ENCODE results near the gene CARS2. TPM values are rescaled to one million over a fixed set of nuclear protein-coding genes. Genes with fewer than 3 reads are reported as not detected.
"Not testable (repeated sequence)": the region's sequence is repeated elsewhere in the genome, so short reads cannot be mapped to it uniquely, and the experiment has no call there.

The CARS2 gene
- total and polyA plus RNA-seq, 3 experiments from 2014 or later, result 39.2 to 84.9 (median 84.5) TPM

DNA sequence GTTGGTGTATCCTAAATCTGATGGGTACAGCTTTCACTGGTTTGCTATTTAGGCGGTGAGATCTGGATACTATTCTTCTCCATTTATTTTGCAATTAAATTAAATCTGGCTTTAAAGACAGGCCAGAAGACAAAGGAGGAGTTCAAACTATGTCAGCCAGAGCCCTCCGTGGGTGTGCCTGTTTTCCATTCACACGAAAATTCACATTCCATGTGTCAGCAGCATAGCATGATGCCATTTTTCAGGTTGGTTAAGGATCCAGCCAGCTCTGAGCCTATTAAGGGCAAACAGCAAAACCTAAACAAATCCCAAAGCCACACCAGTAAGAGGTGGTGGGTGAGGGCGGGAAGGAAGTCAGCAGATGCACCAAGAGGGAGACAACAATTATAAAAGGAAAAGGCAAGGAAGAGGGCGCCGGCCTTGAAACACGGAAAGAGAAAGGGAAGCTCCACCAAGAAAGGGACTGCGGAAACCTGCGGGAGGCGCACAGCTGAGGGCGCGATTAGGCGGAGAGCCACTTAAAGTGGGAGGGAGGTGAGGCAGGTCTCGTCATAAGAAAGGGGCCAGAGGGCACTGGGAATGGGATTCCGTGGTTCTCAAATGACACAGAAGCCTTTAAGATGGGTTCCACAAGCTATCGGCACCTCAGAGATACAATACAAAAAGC lies 43.0 kb downstream of the CARS2 start:
- Mint-ChIP-seq H3K4me1 (peaks cover 15 to 24% (median 23%) of the 10 kb centered on the region in 3 donors), H3K36me3 (peaks cover 20 to 85% (median 38%) of the 10 kb centered on the region in 3 donors), H3K9me3 (no peaks in the 10 kb centered on the region), H3K4me3 (no peak overlapping the region), H3K27ac (peak overlapping the region in 1 of 8 donors; percentile 57), H3K27me3 (no peaks in the 10 kb centered on the region)
- POLR2A ChIA-PET, result no interaction called here
- peaks cover 5% of the 10 kb centered on the region for H3K4me1 ChIP-seq (ENCODE audit: insufficient read depth, low read length)
- H3K27ac ChIP-seq (ENCODE audit: low read depth, low read length), result no peak overlapping the region
- CTCF ChIA-PET, result interaction anchor here (1.0 to 1.3 kb wide), 2 partner anchors 21 to 155 kb away, joined by 3 read pairs; no protein-coding TSS in a partner anchor
- DNase-seq, result no peak
- no peaks in the 10 kb centered on the region for H3K27me3 ChIP-seq (ENCODE audit: insufficient read depth, low read length, poor library complexity, severe bottlenecking)
- peaks cover 23% of the 10 kb centered on the region for H3K36me3 ChIP-seq (ENCODE audit: insufficient read depth, low read length)
- no peaks in the 10 kb centered on the region for H3K9me3 ChIP-seq (ENCODE audit: low read length)
- H3K4me3 ChIP-seq (ENCODE audit: low read length), result no peak overlapping the region

DNA sequence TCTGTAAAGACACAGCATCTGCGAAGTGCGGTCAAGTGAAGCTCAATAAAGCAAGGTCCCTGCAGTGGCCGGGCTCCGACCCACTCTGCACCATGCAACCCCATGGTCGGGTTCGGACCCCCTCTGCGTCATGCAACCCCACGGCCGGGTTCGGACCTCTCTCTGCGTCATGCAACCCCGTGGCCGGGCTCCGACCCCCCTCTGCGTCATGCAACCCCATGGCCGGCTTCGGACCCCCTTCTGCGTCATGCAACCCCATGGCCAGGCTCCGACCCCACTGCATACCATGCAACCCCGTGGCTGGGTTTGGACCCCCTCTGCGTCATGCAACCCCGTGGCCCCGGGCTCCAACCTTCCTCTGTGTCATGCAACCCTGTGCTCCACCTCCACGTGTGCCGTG lies 43.8 kb downstream of the CARS2 start:
- Histone ChIP-seq H3K27me3 (ENCODE audit: insufficient read depth, low read length, poor library complexity, severe bottlenecking) (no peaks in the 10 kb centered on the region), H3K36me3 (ENCODE audit: insufficient read depth, low read length) (peaks cover 23% of the 10 kb centered on the region), H3K9me3 (ENCODE audit: low read length) (no peaks in the 10 kb centered on the region), H3K4me3 (ENCODE audit: low read length) (no peak overlapping the region), H3K4me1 (ENCODE audit: insufficient read depth, low read length) (peaks cover 8% of the 10 kb centered on the region), H3K27ac (ENCODE audit: low read depth, low read length) (no peak overlapping the region)
- ChIA-PET POLR2A (no interaction called here), CTCF (no interaction called here)
- Mint-ChIP-seq H3K36me3 (peaks cover 20 to 80% (median 35%) of the 10 kb centered on the region in 3 donors), H3K27ac (no peak overlapping the region), H3K4me1 (peaks cover 22 to 32% (median 31%) of the 10 kb centered on the region in 3 donors), H3K9me3 (no peaks in the 10 kb centered on the region), H3K27me3 (no peaks in the 10 kb centered on the region), H3K4me3 (no peak overlapping the region)
- no peak for DNase-seq

DNA sequence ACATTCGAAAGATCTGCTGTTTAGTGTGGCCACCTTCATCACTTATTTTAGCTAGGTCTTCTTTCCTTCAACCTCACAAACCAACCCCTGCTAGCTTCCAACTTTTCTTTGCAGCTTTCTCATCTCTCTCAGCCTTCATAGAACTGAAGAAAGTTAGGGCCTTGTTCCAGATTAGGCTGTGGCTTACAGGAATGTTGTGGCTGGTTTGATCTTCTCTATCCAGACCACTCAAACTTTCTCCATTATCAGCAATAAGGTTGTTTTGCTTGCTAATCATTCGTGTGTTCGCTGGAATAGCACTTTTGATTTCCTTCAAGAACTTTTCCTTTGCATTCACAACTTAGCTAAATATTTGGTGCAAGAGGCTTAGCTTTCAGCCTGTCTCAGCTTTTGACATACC lies 44.7 kb downstream of the CARS2 start:
- CTCF ChIA-PET, result interaction anchor here (0.7 to 1.0 kb wide), 2 partner anchors 22 to 157 kb away, joined by 3 to 4 read pairs; no protein-coding TSS in a partner anchor
- H3K36me3 ChIP-seq (ENCODE audit: insufficient read depth, low read length), result peaks cover 22% of the 10 kb centered on the region
- H3K36me3 Mint-ChIP-seq, result peaks cover 20 to 74% (median 31%) of the 10 kb centered on the region in 3 donors

GRCh38 chr13:110658218-110658911 lies 47.6 kb downstream of the CARS2 start:
- H3K36me3 ChIP-seq (ENCODE audit: insufficient read depth, low read length); H3K27ac ChIP-seq (ENCODE audit: low read depth, low read length); H3K9me3 Mint-ChIP-seq; POLR2A ChIA-PET; CTCF ChIA-PET; H3K4me1 ChIP-seq (ENCODE audit: insufficient read depth, low read length); H3K9me3 ChIP-seq (ENCODE audit: low read length); H3K4me3 ChIP-seq (ENCODE audit: low read length); H3K27me3 Mint-ChIP-seq; H3K27me3 ChIP-seq (ENCODE audit: insufficient read depth, low read length, poor library complexity, severe bottlenecking): not testable (repeated sequence)
- H3K4me3 Mint-ChIP-seq, result peak overlapping the region in 4 of 7 donors; percentile 7 to 53 (median 14)
- peak in 2 of 5 donors; percentile 13 to 14 for DNase-seq
- H3K36me3 Mint-ChIP-seq, result peaks cover 20 to 69% (median 27%) of the 10 kb centered on the region in 3 donors
- H3K27ac Mint-ChIP-seq, result peak overlapping the region; percentile 2 to 83 (median 72)
- H3K4me1 Mint-ChIP-seq, result peaks cover 27 to 46% (median 38%) of the 10 kb centered on the region in 3 donors

More for the DNA sequence above, 44.7 kb downstream of the CARS2 start:
- Mint-ChIP-seq H3K9me3 (no peaks in the 10 kb centered on the region), H3K27ac (peak overlapping the region in 3 of 8 donors; percentile 22 to 57 (median 48)), H3K27me3 (no peaks in the 10 kb centered on the region), H3K4me1 (peaks cover 23 to 35% (median 33%) of the 10 kb centered on the region in 3 donors), H3K4me3 (no peak overlapping the region)
- POLR2A ChIA-PET, result interaction anchor here (0.6 kb wide), 1 partner anchor 108 kb away, joined by 3 read pairs; no protein-coding TSS in a partner anchor
- no peak for DNase-seq
- Histone ChIP-seq H3K4me3 (ENCODE audit: low read length) (no peak overlapping the region), H3K4me1 (ENCODE audit: insufficient read depth, low read length) (peaks cover 8% of the 10 kb centered on the region), H3K27me3 (ENCODE audit: insufficient read depth, low read length, poor library complexity, severe bottlenecking) (no peaks in the 10 kb centered on the region), H3K9me3 (ENCODE audit: low read length) (no peaks in the 10 kb centered on the region), H3K27ac (ENCODE audit: low read depth, low read length) (no peak overlapping the region)

DNA sequence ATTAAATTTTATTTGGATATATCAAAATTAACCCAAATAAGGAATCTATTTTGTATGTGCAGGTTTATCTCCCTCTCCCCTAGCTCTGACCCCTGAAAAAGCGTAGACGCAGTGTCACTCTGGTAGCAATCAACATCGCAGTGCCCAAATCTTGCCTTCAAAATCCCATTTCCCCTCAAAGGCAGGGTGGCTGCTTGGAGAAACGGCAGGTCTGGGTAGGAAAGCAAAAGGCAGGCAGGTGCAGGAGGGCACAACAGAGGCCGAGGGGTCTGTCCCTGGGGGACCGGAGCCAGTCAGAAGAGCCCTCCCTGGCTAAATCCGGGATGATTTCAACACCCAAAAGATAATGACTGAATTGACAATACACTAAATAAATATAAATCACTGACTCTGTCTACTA lies 48.7 kb downstream of the CARS2 start:
- POLR2A ChIA-PET, result no interaction called here
- Histone ChIP-seq H3K4me3 (ENCODE audit: low read length) (no peak overlapping the region), H3K9me3 (ENCODE audit: low read length) (no peaks in the 10 kb centered on the region), H3K27ac (ENCODE audit: low read depth, low read length) (no peak overlapping the region), H3K36me3 (ENCODE audit: insufficient read depth, low read length) (peaks cover 8% of the 10 kb centered on the region), H3K4me1 (ENCODE audit: insufficient read depth, low read length) (peaks cover 8% of the 10 kb centered on the region), H3K27me3 (ENCODE audit: insufficient read depth, low read length, poor library complexity, severe bottlenecking) (no peaks in the 10 kb centered on the region)
- H3K9me3 Mint-ChIP-seq, result no peaks in the 10 kb centered on the region
- H3K4me3 Mint-ChIP-seq, result no peak overlapping the region
- CTCF ChIA-PET, result no interaction called here
- peak overlapping the region in 1 of 8 donors; percentile 13 for H3K27ac Mint-ChIP-seq
- no peak for DNase-seq
- peaks cover 29 to 46% (median 41%) of the 10 kb centered on the region in 3 donors for H3K4me1 Mint-ChIP-seq
- H3K27me3 Mint-ChIP-seq, result no peaks in the 10 kb centered on the region
- H3K36me3 Mint-ChIP-seq, result peaks cover 15 to 64% (median 21%) of the 10 kb centered on the region in 3 donors

DNA sequence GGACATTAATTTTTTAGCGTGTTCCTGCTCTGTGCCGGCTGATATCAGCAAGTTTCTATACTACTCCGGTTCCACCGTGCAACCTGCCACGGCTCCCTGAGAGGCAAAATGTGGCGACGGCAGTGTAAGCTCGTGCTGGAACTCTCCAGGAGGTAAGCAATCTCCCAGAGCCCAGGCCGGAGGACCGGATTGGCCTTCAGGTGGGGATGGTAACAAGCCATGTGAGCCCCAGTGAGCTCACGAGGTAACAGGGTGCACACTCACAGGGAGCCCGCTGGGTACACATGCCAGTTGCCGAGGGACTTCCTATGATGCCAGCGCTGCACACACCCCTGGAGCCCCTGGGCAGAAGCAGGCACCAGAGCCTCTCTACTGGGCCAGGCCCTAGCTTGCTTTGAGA lies 52.1 kb downstream of the CARS2 start:
- no peaks in the 10 kb centered on the region for H3K27me3 Mint-ChIP-seq
- H3K4me3 Mint-ChIP-seq, result no peak overlapping the region
- Histone ChIP-seq H3K4me3 (ENCODE audit: low read length) (no peak overlapping the region), H3K4me1 (ENCODE audit: insufficient read depth, low read length) (peaks cover 8% of the 10 kb centered on the region), H3K36me3 (ENCODE audit: insufficient read depth, low read length) (peaks cover 8% of the 10 kb centered on the region), H3K27ac (ENCODE audit: low read depth, low read length) (no peak overlapping the region), H3K27me3 (ENCODE audit: insufficient read depth, low read length, poor library complexity, severe bottlenecking) (no peaks in the 10 kb centered on the region), H3K9me3 (ENCODE audit: low read length) (no peaks in the 10 kb centered on the region)
- H3K36me3 Mint-ChIP-seq, result peaks cover 0 to 71% (median 15%) of the 10 kb centered on the region in 3 donors
- H3K27ac Mint-ChIP-seq, result no peak overlapping the region
- ChIA-PET POLR2A (no interaction called here), CTCF (interaction anchor here (1.1 kb wide), 1 partner anchor 30 kb away, joined by 3 read pairs; no protein-coding TSS in a partner anchor)
- no peak for DNase-seq
- peaks cover 25 to 32% (median 27%) of the 10 kb centered on the region in 3 donors for H3K4me1 Mint-ChIP-seq
- H3K9me3 Mint-ChIP-seq, result no peaks in the 10 kb centered on the region

- POLR2A ChIA-PET, result no interaction called here
- CTCF ChIA-PET, result no interaction called here
These were observed 52.6 kb downstream of the CARS2 start for GRCh38 chr13:110653271-110653670.

GRCh38 chr13:110652764-110653163 lies 53.2 kb downstream of the CARS2 start:
- CTCF ChIA-PET, result no interaction called here
- H3K36me3 Mint-ChIP-seq, result peaks cover 0 to 75% (median 10%) of the 10 kb centered on the region in 3 donors
- Histone ChIP-seq H3K27me3 (ENCODE audit: insufficient read depth, low read length, poor library complexity, severe bottlenecking) (no peaks in the 10 kb centered on the region), H3K27ac (ENCODE audit: low read depth, low read length) (no peak overlapping the region), H3K4me3 (ENCODE audit: low read length) (no peak overlapping the region), H3K36me3 (ENCODE audit: insufficient read depth, low read length) (peaks cover 8% of the 10 kb centered on the region), H3K4me1 (ENCODE audit: insufficient read depth, low read length) (peaks cover 2% of the 10 kb centered on the region), H3K9me3 (ENCODE audit: low read length) (no peaks in the 10 kb centered on the region)
- H3K27me3 Mint-ChIP-seq, result no peaks in the 10 kb centered on the region
- H3K4me1 Mint-ChIP-seq, result peaks cover 14 to 21% (median 16%) of the 10 kb centered on the region in 3 donors
- no peaks in the 10 kb centered on the region for H3K9me3 Mint-ChIP-seq
- H3K4me3 Mint-ChIP-seq, result no peak overlapping the region
- DNase-seq, result no peak
- H3K27ac Mint-ChIP-seq, result no peak overlapping the region
- POLR2A ChIA-PET, result no interaction called here

More at GRCh38 chr13:110653271-110653670, 52.6 kb downstream of the CARS2 start:
- Mint-ChIP-seq H3K9me3 (no peaks in the 10 kb centered on the region), H3K36me3 (peaks cover 0 to 74% (median 14%) of the 10 kb centered on the region in 3 donors), H3K27me3 (no peaks in the 10 kb centered on the region), H3K4me3 (no peak overlapping the region), H3K27ac (no peak overlapping the region), H3K4me1 (peaks cover 19 to 26% (median 21%) of the 10 kb centered on the region in 3 donors)
- Histone ChIP-seq H3K36me3 (ENCODE audit: insufficient read depth, low read length) (peaks cover 8% of the 10 kb centered on the region), H3K4me3 (ENCODE audit: low read length) (no peak overlapping the region), H3K27ac (ENCODE audit: low read depth, low read length) (no peak overlapping the region), H3K27me3 (ENCODE audit: insufficient read depth, low read length, poor library complexity, severe bottlenecking) (no peaks in the 10 kb centered on the region), H3K9me3 (ENCODE audit: low read length) (no peaks in the 10 kb centered on the region), H3K4me1 (ENCODE audit: insufficient read depth, low read length) (peaks cover 7% of the 10 kb centered on the region)
- DNase-seq, result no peak
